ENCODE data around the gene ZSCAN23.

DNA sequence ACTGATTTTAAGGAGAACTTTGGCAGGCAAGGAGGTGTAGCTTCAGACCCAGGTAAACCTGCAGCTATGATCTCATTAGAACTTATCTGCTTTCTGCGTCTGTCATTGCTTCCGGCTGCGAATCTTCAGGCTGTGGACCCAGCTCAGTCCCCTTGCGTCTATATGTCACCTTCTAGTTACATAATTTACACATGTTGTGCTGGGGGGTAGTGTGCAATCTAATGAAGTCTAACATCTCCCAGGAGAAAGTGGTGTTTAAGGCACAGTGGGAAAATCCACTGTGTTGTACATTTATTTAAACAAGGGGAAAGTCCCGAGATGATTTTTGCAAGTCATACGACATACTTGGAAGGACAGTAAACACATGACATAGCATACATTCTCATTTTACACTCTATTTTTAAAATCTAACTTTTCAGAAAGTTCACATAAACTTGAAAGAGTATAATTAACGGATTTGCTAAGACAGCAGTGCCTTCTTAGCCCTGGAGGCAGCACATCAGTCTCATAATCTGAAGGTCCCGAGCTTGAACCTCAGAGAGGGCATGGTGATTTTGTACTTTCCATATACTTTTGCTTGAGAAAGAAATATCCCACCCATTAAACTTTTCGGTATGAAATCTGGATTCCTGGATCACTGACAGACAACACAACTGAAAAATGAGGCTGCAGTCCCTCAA is 37.1 kb upstream of the ZSCAN23 start:
- no peak for TF ChIP-seq POLR2A (IDR thresholded peaks at IDR 0.05)
- TF ChIP-seq, protein P1, sequence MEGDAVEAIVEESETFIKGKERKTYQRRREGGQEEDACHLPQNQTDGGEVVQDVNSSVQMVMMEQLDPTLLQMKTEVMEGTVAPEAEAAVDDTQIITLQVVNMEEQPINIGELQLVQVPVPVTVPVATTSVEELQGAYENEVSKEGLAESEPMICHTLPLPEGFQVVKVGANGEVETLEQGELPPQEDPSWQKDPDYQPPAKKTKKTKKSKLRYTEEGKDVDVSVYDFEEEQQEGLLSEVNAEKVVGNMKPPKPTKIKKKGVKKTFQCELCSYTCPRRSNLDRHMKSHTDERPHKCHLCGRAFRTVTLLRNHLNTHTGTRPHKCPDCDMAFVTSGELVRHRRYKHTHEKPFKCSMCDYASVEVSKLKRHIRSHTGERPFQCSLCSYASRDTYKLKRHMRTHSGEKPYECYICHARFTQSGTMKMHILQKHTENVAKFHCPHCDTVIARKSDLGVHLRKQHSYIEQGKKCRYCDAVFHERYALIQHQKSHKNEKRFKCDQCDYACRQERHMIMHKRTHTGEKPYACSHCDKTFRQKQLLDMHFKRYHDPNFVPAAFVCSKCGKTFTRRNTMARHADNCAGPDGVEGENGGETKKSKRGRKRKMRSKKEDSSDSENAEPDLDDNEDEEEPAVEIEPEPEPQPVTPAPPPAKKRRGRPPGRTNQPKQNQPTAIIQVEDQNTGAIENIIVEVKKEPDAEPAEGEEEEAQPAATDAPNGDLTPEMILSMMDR (IDR thresholded peaks at IDR 0.05): no peak

Measured in heart left ventricle (tissue), 13 donors.